Mucosa of descending colon (tissue), 3 donors: ENCODE results near the gene SLC37A1. TPM values are rescaled to one million over a fixed set of nuclear protein-coding genes. Genes with fewer than 3 reads are reported as not detected.
A peak's percentile ranks its signal among the peaks of the same experiment; 100 is the strongest.

Source experiments
- ATAC-seq: fragments of 200-7000 bp; cut with Tn5 transposase; one replicate; pipeline ENCODE4 v1.9.1; 2020; ENCODE audit warnings: mild to moderate bottlenecking, moderate library complexity
- DNase-seq, 3 donors: peaks; one replicate each; pipeline ENCODE4 v3.0.0-alpha.2; 2020
- H3K36me3 ChIP-seq: fragments of 200-600 bp; one replicate; pipeline ENCODE4 v1.8.0; 2021; ENCODE audit warnings: low read depth, mild to moderate bottlenecking
- H3K4me1 ChIP-seq: fragments of 200-600 bp; one replicate; pipeline ENCODE4 v1.8.0; 2021; ENCODE audit warnings: low read depth, mild to moderate bottlenecking
- H3K4me3 ChIP-seq: fragments of 200-600 bp; one replicate; pipeline ENCODE4 v1.8.0; 2021; ENCODE audit warnings: mild to moderate bottlenecking
- H3K9me3 ChIP-seq: fragments of 200-600 bp; one replicate; pipeline ENCODE4 v1.8.0; 2021; ENCODE audit warnings: mild to moderate bottlenecking
- CTCF ChIP-seq: fragments of 200-600 bp; IDR thresholded peaks from one replicate; pipeline ENCODE4 v1.8.0; 2022; ENCODE audit warnings: antibody characterized with exemption, mild to moderate bottlenecking
- intact Hi-C, 2 donors: fragments of 100-400 bp; cut with DNase I in 1 of 2; cut with micrococcal nuclease in 1 of 2; formaldehyde crosslinking; loops; one replicate each; pipeline versions ENCODE4 v1.11.0 to v1.11.1; 2022; cut with DNase I, micrococcal nuclease
- total RNA-seq, 3 donors: library from RNA; stranded (reverse); fragmentation: NEBNext Ultra II Directional in 2 of 3; extraction: Animal tissue kit (Norgen Biotek cat#: 25700) in 2 of 3; gene quantifications; one replicate each; pipeline versions ENCODE4 v1.2.1 to v1.2.4, GENCODE V29; 2021 to 2023
- donor health status: DM: no; HTN: no; CAD: no; lungs with moderate emphysema.
- donor health status: DM: no; HTN: no; CAD: no.
- donor health status: DM: no; HTN: yes; CAD: no.

Gene SLC37A1
- total RNA-seq, 3 donors from 2014 or later = 52.3 to 179 (median 92.3) TPM

DNA sequence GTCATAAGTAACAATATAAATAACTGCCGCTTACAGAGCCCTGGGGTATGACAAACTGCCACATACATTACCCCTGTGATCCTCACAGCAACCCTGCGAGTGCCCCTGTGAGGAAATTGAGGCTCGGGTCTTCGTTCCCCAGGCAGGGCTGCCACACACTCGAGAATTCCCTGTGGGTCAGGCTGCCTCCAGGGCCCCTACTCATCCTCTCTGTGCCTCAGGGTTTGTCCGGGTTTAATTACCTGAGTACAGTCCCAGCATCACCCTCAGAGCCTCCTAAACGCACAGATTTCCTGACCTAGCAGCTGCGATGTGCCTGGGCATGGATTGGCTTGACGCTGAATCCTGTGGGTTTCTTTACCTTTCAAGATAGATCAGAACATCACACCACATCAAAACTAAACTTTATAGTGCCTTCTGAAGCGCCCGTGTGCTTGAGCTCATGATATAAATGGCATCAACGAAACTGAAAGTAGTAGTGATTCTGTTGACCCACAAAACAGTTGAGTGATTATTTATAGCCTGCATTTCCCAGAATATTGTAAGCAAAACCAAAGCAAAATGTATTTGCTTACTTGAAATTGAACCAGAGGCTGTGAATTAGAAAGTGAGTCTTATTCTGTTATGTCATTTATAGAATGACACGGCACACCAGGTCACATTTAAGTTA is 14.0 kb downstream of the SLC37A1 start:
- intact Hi-C loops = no loop called here
- DNase-seq (no peak), ATAC-seq (peak; percentile 34)
- TF ChIP-seq CTCF = no peak
- Histone ChIP-seq H3K4me1 (peaks cover 59% of the 10 kb centered on the region), H3K4me3 (no peak overlapping the region), H3K9me3 (no peaks in the 10 kb centered on the region), H3K36me3 (no peaks in the 10 kb centered on the region)

DNA sequence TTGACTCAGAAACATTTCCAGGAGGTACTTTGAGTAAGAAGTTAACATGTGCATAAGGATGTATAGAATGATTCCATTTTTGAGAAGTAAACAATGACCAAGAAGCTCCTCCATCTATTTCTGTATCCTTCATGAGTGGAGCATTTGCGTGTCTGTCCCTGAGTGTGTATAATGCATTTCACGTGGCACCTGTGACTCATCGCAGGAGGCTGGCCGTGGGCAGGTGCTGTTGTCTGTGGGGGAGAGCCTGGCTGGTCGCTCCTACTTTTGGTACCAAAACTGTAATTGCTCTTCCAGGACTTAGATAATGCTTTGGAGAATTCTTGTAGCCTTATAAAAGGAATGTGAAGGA is 16.5 kb downstream of the SLC37A1 start:
- intact Hi-C loops = no loop called here

GRCh38 chr21:42531771-42532170 is 18.1 kb downstream of the SLC37A1 start:
- DNase-seq (no peak), ATAC-seq (no peak)
- H3K36me3 ChIP-seq = no peaks in the 10 kb centered on the region
- TF ChIP-seq CTCF = no peak
- intact Hi-C loops = no loop called here
- H3K4me3 ChIP-seq = no peak overlapping the region
- peaks cover 45% of the 10 kb centered on the region for H3K4me1 ChIP-seq
- no peaks in the 10 kb centered on the region for H3K9me3 ChIP-seq

More for the DNA sequence above, 16.5 kb downstream of the SLC37A1 start:
- Histone ChIP-seq H3K9me3 (no peaks in the 10 kb centered on the region), H3K4me3 (no peak overlapping the region), H3K36me3 (no peaks in the 10 kb centered on the region), H3K4me1 (peaks cover 55% of the 10 kb centered on the region)
- TF ChIP-seq CTCF = no peak
- ATAC-seq (no peak), DNase-seq (no peak)

DNA sequence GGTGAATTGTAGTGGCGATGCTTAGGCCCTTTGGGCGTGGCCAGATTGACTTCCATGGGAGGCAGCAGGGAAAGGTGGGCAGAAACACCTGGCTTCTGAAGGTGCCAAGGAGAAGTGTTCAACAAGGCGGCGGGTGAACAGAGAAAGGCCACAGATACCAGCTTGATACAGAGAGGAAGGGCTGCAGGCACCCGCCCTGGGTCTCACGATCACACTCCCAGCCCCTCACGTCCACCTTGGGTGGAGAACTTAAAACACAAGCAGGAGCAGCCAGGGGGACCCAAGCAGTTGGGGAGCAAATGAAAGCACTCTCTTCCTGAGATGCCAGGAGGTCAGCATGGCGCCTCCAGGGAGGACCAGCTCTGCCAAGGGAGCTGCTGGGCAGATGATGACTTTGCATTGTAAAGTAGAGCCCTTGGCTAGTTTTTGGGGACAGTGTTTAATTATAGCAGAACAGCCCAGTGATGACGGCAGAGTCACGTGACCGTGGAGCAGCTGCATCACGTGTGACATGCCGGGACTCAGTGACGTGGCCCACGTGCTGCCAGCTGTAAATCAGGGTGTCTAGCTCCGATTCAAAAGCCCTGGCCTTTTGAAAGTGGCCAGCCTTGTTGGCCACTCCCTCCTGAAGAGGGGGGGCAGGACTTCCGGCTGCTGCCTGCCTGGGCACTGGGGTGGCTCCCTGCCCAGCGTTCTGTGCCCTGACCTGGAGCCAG is 19.0 kb downstream of the SLC37A1 start:
- ATAC-seq (peak; percentile 46), DNase-seq (peak; percentile 55 to 78 (median 63))
- Histone ChIP-seq H3K9me3 (no peaks in the 10 kb centered on the region), H3K4me1 (peaks cover 36% of the 10 kb centered on the region), H3K4me3 (no peak overlapping the region), H3K36me3 (no peaks in the 10 kb centered on the region)
- no peak for TF ChIP-seq CTCF
- intact Hi-C loops = no loop called here

DNA sequence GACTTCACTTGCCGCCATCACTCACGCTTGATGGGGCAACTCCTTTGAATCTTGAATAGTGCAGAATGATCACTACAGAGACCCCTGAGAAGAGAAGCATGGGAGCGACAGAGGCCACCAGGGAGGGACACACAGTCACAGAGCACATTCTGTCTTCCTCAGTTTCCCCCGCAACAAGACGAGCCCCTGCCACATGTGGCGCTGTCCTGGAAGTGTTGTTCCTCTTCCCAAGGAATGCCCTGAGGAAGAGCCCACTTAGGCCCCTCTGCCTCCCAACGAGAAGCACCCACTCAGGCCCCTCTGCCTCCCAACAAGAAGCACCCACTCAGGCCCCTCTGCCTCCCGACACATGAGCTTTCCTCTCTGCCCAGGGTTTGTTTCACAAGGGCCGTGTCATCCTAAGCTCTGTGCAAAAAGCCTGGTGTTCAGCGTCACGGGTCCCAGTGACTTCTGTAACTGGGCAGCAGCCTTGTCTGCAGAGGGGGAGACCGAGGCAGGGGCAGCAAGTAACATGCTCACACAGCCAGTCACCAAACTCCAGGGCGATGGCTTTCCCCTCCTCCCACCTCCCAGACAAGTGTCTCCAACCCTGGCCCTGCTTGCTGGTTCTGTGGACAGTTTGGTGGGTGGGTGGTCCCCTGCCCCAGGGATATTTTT is 19.8 kb downstream of the SLC37A1 start:
- H3K36me3 ChIP-seq = no peaks in the 10 kb centered on the region
- no peak for ATAC-seq
- no peaks in the 10 kb centered on the region for H3K9me3 ChIP-seq
- H3K4me1 ChIP-seq = peaks cover 28% of the 10 kb centered on the region
- intact Hi-C loops = no loop called here
- no peak for DNase-seq
- H3K4me3 ChIP-seq = no peak overlapping the region
- no peak for TF ChIP-seq CTCF
